ENCODE data around the gene TBPL1.

DNA sequence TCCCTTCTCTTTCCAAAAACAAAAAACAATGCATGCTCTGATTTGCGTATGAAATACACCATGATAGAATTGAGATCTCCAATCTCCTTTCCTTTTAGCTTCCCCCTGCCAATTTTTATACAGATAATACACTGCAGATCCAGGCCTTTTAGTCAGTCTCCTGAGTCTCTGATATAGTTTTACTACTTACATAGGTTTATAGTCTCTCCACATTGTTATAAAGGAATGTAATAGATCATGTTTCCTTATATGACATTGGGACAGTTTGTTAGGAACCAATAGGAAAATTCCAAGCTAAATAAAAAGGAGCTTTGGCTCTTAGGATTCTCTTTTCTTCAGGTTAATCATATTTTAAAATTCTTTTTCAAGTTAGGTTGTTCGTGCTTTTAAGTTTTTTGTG lies 36.5 kb downstream of the TBPL1 start:
- TF ChIP-seq, protein P1, sequence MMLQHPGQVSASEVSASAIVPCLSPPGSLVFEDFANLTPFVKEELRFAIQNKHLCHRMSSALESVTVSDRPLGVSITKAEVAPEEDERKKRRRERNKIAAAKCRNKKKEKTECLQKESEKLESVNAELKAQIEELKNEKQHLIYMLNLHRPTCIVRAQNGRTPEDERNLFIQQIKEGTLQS (CRISPR knock-in tag; IDR thresholded peaks at IDR 0.05), result no peak
- TF ChIP-seq TARDBP (CRISPR knock-in tag; IDR thresholded peaks at IDR 0.05) (no peak), POLR2A (IDR thresholded peaks at IDR 0.05; ENCODE audit: insufficient read depth in 1 of 2, low read depth in 2 of 2, low read length in 2 of 2) (no peak), NPAS2 (CRISPR knock-in tag; IDR thresholded peaks at IDR 0.05; ENCODE audit: borderline replicate concordance) (no peak), CTCF (CRISPR knock-in tag; IDR thresholded peaks at IDR 0.05) (no peak), ZNF256 (CRISPR knock-in tag; conservative IDR thresholded peaks at IDR 0.05) (no peak), JUND (CRISPR knock-in tag; IDR thresholded peaks at IDR 0.05) (no peak), MNT (IDR thresholded peaks at IDR 0.05) (no peak), ELK4 (CRISPR knock-in tag; IDR thresholded peaks at IDR 0.05; ENCODE audit: borderline replicate concordance) (no peak)
- TF ChIP-seq, protein P2, sequence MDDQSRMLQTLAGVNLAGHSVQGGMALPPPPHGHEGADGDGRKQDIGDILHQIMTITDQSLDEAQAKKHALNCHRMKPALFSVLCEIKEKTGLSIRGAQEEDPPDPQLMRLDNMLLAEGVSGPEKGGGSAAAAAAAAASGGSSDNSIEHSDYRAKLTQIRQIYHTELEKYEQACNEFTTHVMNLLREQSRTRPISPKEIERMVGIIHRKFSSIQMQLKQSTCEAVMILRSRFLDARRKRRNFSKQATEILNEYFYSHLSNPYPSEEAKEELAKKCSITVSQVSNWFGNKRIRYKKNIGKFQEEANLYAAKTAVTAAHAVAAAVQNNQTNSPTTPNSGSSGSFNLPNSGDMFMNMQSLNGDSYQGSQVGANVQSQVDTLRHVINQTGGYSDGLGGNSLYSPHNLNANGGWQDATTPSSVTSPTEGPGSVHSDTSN (CRISPR knock-in tag; IDR thresholded peaks at IDR 0.05; ENCODE audit: borderline replicate concordance), result no peak
